ENCODE measurements around the gene ZP3. TPM values are rescaled to one million over a fixed set of nuclear protein-coding genes. Genes with fewer than 3 reads are reported as not detected.
"Not testable (repeated sequence)": the region's sequence is repeated elsewhere in the genome, so short reads cannot be mapped to it uniquely, and the experiment has no call there.

ZP3 gene
- total RNA-seq, 1 experiment from 2014 or later: 21.8 TPM

- no peak for DNase-seq (ENCODE audit: low read depth)
- in situ Hi-C loops (cut with HindIII; ENCODE audit: low pct_unique_long_range_greater_than_20kb, low sequenced_read_pairs): no loop called here
Measured at GRCh38 chr7:76430211-76430610, 5.5 kb downstream of the ZP3 start.

GRCh38 chr7:76430836-76431235 lies 6.1 kb downstream of the ZP3 start:
- DNase-seq (ENCODE audit: low read depth): no peak
- in situ Hi-C loops (cut with HindIII; ENCODE audit: low pct_unique_long_range_greater_than_20kb, low sequenced_read_pairs): no loop called here

GRCh38 chr7:76437873-76438272 lies 13.1 kb downstream of the ZP3 start:
- in situ Hi-C loops (cut with HindIII; ENCODE audit: low pct_unique_long_range_greater_than_20kb, low sequenced_read_pairs): not testable (repeated sequence)
- peak; percentile 68 for DNase-seq (ENCODE audit: low read depth)

- in situ Hi-C loops (cut with HindIII; ENCODE audit: low pct_unique_long_range_greater_than_20kb, low sequenced_read_pairs); DNase-seq (ENCODE audit: low read depth): not testable (repeated sequence)
Measured at GRCh38 chr7:76439120-76439888, 14.6 kb downstream of the ZP3 start.

GRCh38 chr7:76440404-76440803 lies 15.7 kb downstream of the ZP3 start:
- in situ Hi-C loops (cut with HindIII; ENCODE audit: low pct_unique_long_range_greater_than_20kb, low sequenced_read_pairs): not testable (repeated sequence)

GRCh38 chr7:76441792-76442191 lies 17.0 kb downstream of the ZP3 start:
- in situ Hi-C loops (cut with HindIII; ENCODE audit: low pct_unique_long_range_greater_than_20kb, low sequenced_read_pairs); DNase-seq (ENCODE audit: low read depth): not testable (repeated sequence)

More at GRCh38 chr7:76440404-76440803, 15.7 kb downstream of the ZP3 start:
- not testable (repeated sequence) for DNase-seq (ENCODE audit: low read depth)

- in situ Hi-C loops (cut with HindIII; ENCODE audit: low pct_unique_long_range_greater_than_20kb, low sequenced_read_pairs); DNase-seq (ENCODE audit: low read depth): not testable (repeated sequence)
Measured at GRCh38 chr7:76442664-76443446, 18.1 kb downstream of the ZP3 start.

- DNase-seq (ENCODE audit: low read depth); in situ Hi-C loops (cut with HindIII; ENCODE audit: low pct_unique_long_range_greater_than_20kb, low sequenced_read_pairs): not testable (repeated sequence)
Measured at GRCh38 chr7:76443846-76444245, 19.1 kb downstream of the ZP3 start.

GRCh38 chr7:76445577-76446008 lies 20.8 kb downstream of the ZP3 start:
- DNase-seq (ENCODE audit: low read depth): peak; percentile 72
- in situ Hi-C loops (cut with HindIII; ENCODE audit: low pct_unique_long_range_greater_than_20kb, low sequenced_read_pairs): not testable (repeated sequence)

GRCh38 chr7:76457017-76457416 lies 32.3 kb downstream of the ZP3 start:
- in situ Hi-C loops (cut with HindIII; ENCODE audit: low pct_unique_long_range_greater_than_20kb, low sequenced_read_pairs); DNase-seq (ENCODE audit: low read depth): not testable (repeated sequence)

- in situ Hi-C loops (cut with HindIII; ENCODE audit: low pct_unique_long_range_greater_than_20kb, low sequenced_read_pairs); DNase-seq (ENCODE audit: low read depth): not testable (repeated sequence)
Measured at GRCh38 chr7:76458504-76458903, 33.8 kb downstream of the ZP3 start.

GRCh38 chr7:76460767-76461166 lies 36.0 kb downstream of the ZP3 start:
- DNase-seq (ENCODE audit: low read depth); in situ Hi-C loops (cut with HindIII; ENCODE audit: low pct_unique_long_range_greater_than_20kb, low sequenced_read_pairs): not testable (repeated sequence)

- DNase-seq (ENCODE audit: low read depth); in situ Hi-C loops (cut with HindIII; ENCODE audit: low pct_unique_long_range_greater_than_20kb, low sequenced_read_pairs): not testable (repeated sequence)
Measured at GRCh38 chr7:76461464-76462101, 36.8 kb downstream of the ZP3 start, which contains the start of gene DTX2. Gene DTX2, plus strand, starts transcription at chr7:76461709. Its CDS starts 18,801 bp downstream, at chr7:76480510.

- DNase-seq (ENCODE audit: low read depth); in situ Hi-C loops (cut with HindIII; ENCODE audit: low pct_unique_long_range_greater_than_20kb, low sequenced_read_pairs): not testable (repeated sequence)
Measured at GRCh38 chr7:76462271-76462882, 37.6 kb downstream of the ZP3 start.

- DNase-seq (ENCODE audit: low read depth): not testable (repeated sequence)
Measured at GRCh38 chr7:76464959-76465358, 40.2 kb downstream of the ZP3 start.

GRCh38 chr7:76465950-76466349 lies 41.2 kb downstream of the ZP3 start:
- in situ Hi-C loops (cut with HindIII; ENCODE audit: low pct_unique_long_range_greater_than_20kb, low sequenced_read_pairs); DNase-seq (ENCODE audit: low read depth): not testable (repeated sequence)

More at GRCh38 chr7:76464959-76465358, 40.2 kb downstream of the ZP3 start:
- in situ Hi-C loops (cut with HindIII; ENCODE audit: low pct_unique_long_range_greater_than_20kb, low sequenced_read_pairs): not testable (repeated sequence)

- in situ Hi-C loops (cut with HindIII; ENCODE audit: low pct_unique_long_range_greater_than_20kb, low sequenced_read_pairs): not testable (repeated sequence)
- peak; percentile 1 for DNase-seq (ENCODE audit: low read depth)
Measured at GRCh38 chr7:76467743-76468404, 43.1 kb downstream of the ZP3 start.

Measured in Caki2 (cell line).